CD14-positive monocyte (primary cell): ENCODE data around the gene ISLR. TPM values are rescaled to one million over a fixed set of nuclear protein-coding genes. Genes with fewer than 3 reads are reported as not detected.

Source experiments
- DNase-seq, 3 donors: peaks; one replicate each; pipeline ENCODE4 v3.0.0-alpha.2; 2011 to 2022
- H2AFZ ChIP-seq: 2 replicates; pipeline ENCODE4 v1.6.0; 2012; ENCODE audit warnings: mild to moderate bottlenecking, low read depth, low read length, inconsistent platforms; ENCODE audit not compliant: insufficient read depth, poor library complexity, severe bottlenecking
- H3K27ac ChIP-seq, 2 donors: 1 replicate in 1 of 2; 2 replicates in 1 of 2; pipeline ENCODE4 v1.5.1; 2012 to 2013; ENCODE audit warnings: low read length in 2 of 2, control low read depth in 1 of 2, inconsistent platforms in 1 of 2, low read depth in 1 of 2, mild to moderate bottlenecking in 1 of 2
- H3K27me3 ChIP-seq, 2 donors: one replicate each; pipeline versions ENCODE4 v1.6.0 to v1.6.1; 2011 to 2013; ENCODE audit warnings: low read length in 2 of 2; ENCODE audit not compliant: control insufficient read depth in 2 of 2, insufficient read depth in 2 of 2
- H3K36me3 ChIP-seq, 2 donors: replicated peaks in 1 of 2; 1 replicate in 1 of 2; 2 replicates in 1 of 2; pipeline versions ENCODE4 v1.5.1 to v1.6.1; 2012 to 2013; ENCODE audit warnings: low read length in 2 of 2, control low read depth in 1 of 2, inconsistent platforms in 1 of 2, mild to moderate bottlenecking in 1 of 2; ENCODE audit not compliant: insufficient read depth in 2 of 2, control insufficient read depth in 1 of 2
- H3K4me1 ChIP-seq, 2 donors: 1 replicate in 1 of 2; 2 replicates in 1 of 2; pipeline versions ENCODE4 v1.5.1 to v1.6.1; 2012 to 2013; ENCODE audit warnings: low read length in 2 of 2, control low read depth in 1 of 2, inconsistent platforms in 1 of 2, mild to moderate bottlenecking in 1 of 2, moderate library complexity in 1 of 2; ENCODE audit not compliant: insufficient read depth in 2 of 2, control insufficient read depth in 1 of 2
- H3K4me2 ChIP-seq: replicated peaks from 2 replicates; pipeline ENCODE3; 2012; ENCODE audit warnings: low read length, moderate library complexity, mild to moderate bottlenecking; ENCODE audit not compliant: poor library complexity, severe bottlenecking; ENCODE audit errors: extremely low read depth
- H3K4me3 ChIP-seq, 3 experiments: fragments of 200-600 bp in 1 of 3; sonication (generic) in 1 of 3; replicated peaks in 1 of 3; 1 replicate in 2 of 3; 2 replicates in 1 of 3; pipeline ENCODE4 v1.5.1; 2011 to 2013; ENCODE audit warnings: low read length in 3 of 3, mild to moderate bottlenecking in 3 of 3, control low read depth in 2 of 3, low read depth in 2 of 3, inconsistent platforms in 1 of 3, moderate library complexity in 1 of 3
- H3K79me2 ChIP-seq: 2 replicates; pipeline ENCODE4 v1.6.0; 2012; ENCODE audit warnings: mild to moderate bottlenecking, control low read depth, inconsistent platforms, low read length, moderate library complexity; ENCODE audit not compliant: insufficient read depth
- H3K9ac ChIP-seq: 2 replicates; pipeline ENCODE4 v1.6.0; 2017; ENCODE audit warnings: low read length, mild to moderate bottlenecking; ENCODE audit not compliant: insufficient read depth, poor library complexity, severe bottlenecking
- H3K9me3 ChIP-seq, 2 donors: replicated peaks in 1 of 2; 1 replicate in 1 of 2; 2 replicates in 1 of 2; pipeline versions ENCODE4 v1.5.1 to v1.6.1; 2012 to 2013; ENCODE audit warnings: low read length in 2 of 2, control low read depth in 1 of 2; ENCODE audit not compliant: control insufficient read depth in 1 of 2, insufficient read depth in 1 of 2
- H4K20me1 ChIP-seq: 2 replicates; pipeline ENCODE4 v1.6.0; 2012; ENCODE audit warnings: mild to moderate bottlenecking, low read length, control low read depth, moderate library complexity; ENCODE audit not compliant: insufficient read depth
- H3K27ac Mint-ChIP-seq, 7 donors: one replicate each; pipeline ENCODE4 v1.8.0; 2020; ENCODE audit warnings: mild to moderate bottlenecking in 7 of 7, mixed read lengths in 7 of 7, moderate library complexity in 6 of 7, inconsistent platforms in 2 of 7
- H3K27me3 Mint-ChIP-seq, 3 donors: one replicate each; pipeline ENCODE4 v1.8.0; 2021 to 2022; ENCODE audit warnings: low read depth in 3 of 3, mild to moderate bottlenecking in 3 of 3, mixed read lengths in 3 of 3, moderate library complexity in 3 of 3, inconsistent platforms in 1 of 3
- H3K36me3 Mint-ChIP-seq, 2 donors: one replicate each; pipeline ENCODE4 v1.8.0; 2020; ENCODE audit warnings: mixed read lengths in 2 of 2, inconsistent platforms in 1 of 2, mild to moderate bottlenecking in 1 of 2
- H3K4me1 Mint-ChIP-seq: one replicate; pipeline ENCODE4 v1.8.0; 2020; ENCODE audit warnings: mild to moderate bottlenecking, mixed read lengths
- H3K4me3 Mint-ChIP-seq, 2 donors: one replicate each; pipeline ENCODE4 v1.8.0; 2020; ENCODE audit warnings: mild to moderate bottlenecking in 2 of 2, mixed read lengths in 2 of 2, moderate library complexity in 1 of 2
- H3K9me3 Mint-ChIP-seq, 7 donors: one replicate each; pipeline ENCODE4 v1.8.0; 2020 to 2022; ENCODE audit warnings: mixed read lengths in 7 of 7, mild to moderate bottlenecking in 6 of 7, moderate library complexity in 6 of 7, inconsistent platforms in 2 of 7
- WGBS: methylation state at CpG from one replicate; pipeline ENCODE4 v1.1.5; 2013; ENCODE audit warnings: missing lambda C conversion rate; ENCODE audit not compliant: insufficient coverage; 5-methylcytosine and 5-hydroxymethylcytosine counted together
- intact Hi-C, 2 donors: fragments of 100-400 bp; cut with micrococcal nuclease; formaldehyde crosslinking; loops; one replicate each; pipeline versions ENCODE4 v1.15.0 to v1.15.1; 2023
- polyA plus RNA-seq, 3 donors: library from polyadenylated mRNA; depleted of rRNA in 1 of 3; unstranded in 2 of 3; stranded (reverse) in 1 of 3; fragments of 300-500 nt in 2 of 3; fragments of >200 nt in 1 of 3; fragmentation: Illumina TruSeq in 2 of 3; gene quantifications; 1 replicate in 2 of 3; 2 replicates in 1 of 3; pipeline ENCODE4 v1.2.3, GENCODE V29; 2012 to 2021
- TF ChIP-seq, protein P1 (sequence below): fragments of 200-600 bp; IDR thresholded peaks from one replicate; pipeline ENCODE4 v1.8.0; 2022; ENCODE audit warnings: antibody characterized with exemption, mild to moderate bottlenecking

ISLR gene
- polyA plus RNA-seq, 3 donors, result not detected

GRCh38 chr15:74213858-74214284, 40.4 kb downstream of the ISLR start:
- DNase-seq, result no peak
- WGBS, result 100% methylated on average over 2 of the region's 7 CpGs
- H3K4me2 ChIP-seq, result no peak overlapping the region

DNA sequence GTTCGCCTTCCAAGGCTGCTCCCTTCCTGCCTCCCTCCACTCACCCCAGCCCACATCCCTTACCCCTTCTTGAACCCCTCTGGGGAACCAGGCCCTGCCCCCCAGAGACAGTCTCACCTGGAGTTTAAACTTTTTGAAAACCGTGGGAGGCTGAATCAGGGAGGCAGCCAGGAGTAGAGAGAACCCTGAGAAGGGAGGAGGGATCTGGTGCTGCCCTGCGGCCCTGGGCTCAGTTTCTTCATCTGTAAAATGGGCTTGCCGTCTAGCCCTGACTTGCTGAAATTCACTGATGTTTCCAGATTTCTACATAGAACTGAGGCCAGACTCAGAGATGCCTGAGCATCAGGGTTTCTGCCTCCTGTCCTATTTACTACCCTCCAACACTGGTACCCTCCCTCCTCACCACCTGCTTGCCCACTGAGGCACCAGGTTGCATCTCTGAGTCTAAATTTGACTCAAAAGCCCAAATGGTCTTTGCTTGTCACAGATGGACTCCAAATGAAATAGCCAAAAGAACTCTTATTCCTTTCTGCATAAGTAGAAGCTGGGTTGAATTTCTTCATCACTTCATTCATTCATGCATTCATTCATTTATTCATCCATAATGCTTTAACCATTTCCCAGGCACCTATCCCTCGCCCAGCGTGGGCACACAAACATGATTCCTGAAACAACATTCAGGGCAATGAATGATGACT, 41.0 kb downstream of the ISLR start:
- H3K27me3 Mint-ChIP-seq, result peaks cover 3 to 6% (median 3%) of the 10 kb centered on the region in 3 donors
- 76% methylated on average over 3 of the region's 6 CpGs for WGBS
- H2AFZ ChIP-seq, result no peak overlapping the region
- H3K27ac ChIP-seq, result no peak overlapping the region
- no peak overlapping the region for H3K27ac Mint-ChIP-seq
- no peaks in the 10 kb centered on the region for H3K36me3 Mint-ChIP-seq
- H3K4me2 ChIP-seq, result no peak overlapping the region
- no peaks in the 10 kb centered on the region for H3K36me3 ChIP-seq
- intact Hi-C loops, result no loop called here
- no peaks in the 10 kb centered on the region for H3K9me3 Mint-ChIP-seq
- no peaks in the 10 kb centered on the region for H3K4me1 Mint-ChIP-seq
- H4K20me1 ChIP-seq, result no peaks in the 10 kb centered on the region
- H3K4me1 ChIP-seq, result no peaks in the 10 kb centered on the region
- no peaks in the 10 kb centered on the region for H3K27me3 ChIP-seq
- no peak overlapping the region for H3K4me3 ChIP-seq
- TF ChIP-seq, protein P1, sequence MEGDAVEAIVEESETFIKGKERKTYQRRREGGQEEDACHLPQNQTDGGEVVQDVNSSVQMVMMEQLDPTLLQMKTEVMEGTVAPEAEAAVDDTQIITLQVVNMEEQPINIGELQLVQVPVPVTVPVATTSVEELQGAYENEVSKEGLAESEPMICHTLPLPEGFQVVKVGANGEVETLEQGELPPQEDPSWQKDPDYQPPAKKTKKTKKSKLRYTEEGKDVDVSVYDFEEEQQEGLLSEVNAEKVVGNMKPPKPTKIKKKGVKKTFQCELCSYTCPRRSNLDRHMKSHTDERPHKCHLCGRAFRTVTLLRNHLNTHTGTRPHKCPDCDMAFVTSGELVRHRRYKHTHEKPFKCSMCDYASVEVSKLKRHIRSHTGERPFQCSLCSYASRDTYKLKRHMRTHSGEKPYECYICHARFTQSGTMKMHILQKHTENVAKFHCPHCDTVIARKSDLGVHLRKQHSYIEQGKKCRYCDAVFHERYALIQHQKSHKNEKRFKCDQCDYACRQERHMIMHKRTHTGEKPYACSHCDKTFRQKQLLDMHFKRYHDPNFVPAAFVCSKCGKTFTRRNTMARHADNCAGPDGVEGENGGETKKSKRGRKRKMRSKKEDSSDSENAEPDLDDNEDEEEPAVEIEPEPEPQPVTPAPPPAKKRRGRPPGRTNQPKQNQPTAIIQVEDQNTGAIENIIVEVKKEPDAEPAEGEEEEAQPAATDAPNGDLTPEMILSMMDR, result no peak
- H3K9ac ChIP-seq, result no peak overlapping the region
- DNase-seq, result no peak
- H3K4me3 Mint-ChIP-seq, result no peak overlapping the region
- no peaks in the 10 kb centered on the region for H3K79me2 ChIP-seq
- no peaks in the 10 kb centered on the region for H3K9me3 ChIP-seq

More at GRCh38 chr15:74213858-74214284, 40.4 kb downstream of the ISLR start:
- no peaks in the 10 kb centered on the region for H3K9me3 Mint-ChIP-seq
- Histone ChIP-seq H2AFZ (no peak overlapping the region), H3K9me3 (no peaks in the 10 kb centered on the region), H3K36me3 (no peaks in the 10 kb centered on the region), H4K20me1 (no peaks in the 10 kb centered on the region), H3K27ac (no peak overlapping the region), H3K9ac (no peak overlapping the region), H3K4me1 (no peaks in the 10 kb centered on the region), H3K79me2 (no peaks in the 10 kb centered on the region), H3K4me3 (no peak overlapping the region), H3K27me3 (no peaks in the 10 kb centered on the region)
- no peak overlapping the region for H3K4me3 Mint-ChIP-seq
- H3K4me1 Mint-ChIP-seq, result no peaks in the 10 kb centered on the region
- H3K36me3 Mint-ChIP-seq, result no peaks in the 10 kb centered on the region
- H3K27me3 Mint-ChIP-seq, result peaks cover 3 to 10% (median 7%) of the 10 kb centered on the region in 3 donors
- TF ChIP-seq, protein P1, result no peak
- H3K27ac Mint-ChIP-seq, result no peak overlapping the region
- intact Hi-C loops, result no loop called here
